GM12878 (cell line): Measurements from ENCODE around the gene HSPA1B. TPM values are rescaled to one million over a fixed set of nuclear protein-coding genes. Genes with fewer than 3 reads are reported as not detected.

ENCODE experiments used
- ATF7 ChIP-seq: fragments of 450-650 bp; IDR thresholded peaks from 2 replicates; pipeline ENCODE4 v1.6.1; 2016; ENCODE audit warnings: low read depth, mild to moderate bottlenecking
- BACH1 ChIP-seq: fragments of 450-650 bp; IDR thresholded peaks from 2 replicates; pipeline ENCODE4 v1.6.1; 2017; ENCODE audit warnings: mild to moderate bottlenecking, borderline replicate concordance
- BMI1 ChIP-seq: fragments of 450-650 bp; IDR thresholded peaks from 2 replicates; pipeline ENCODE4 v1.6.1; 2016; ENCODE audit warnings: mild to moderate bottlenecking, moderate library complexity, borderline replicate concordance
- CBX3 ChIP-seq: fragments of 200-600 bp; sonication (generic); IDR thresholded peaks from 2 replicates; pipeline ENCODE4 v1.6.1; 2016; ENCODE audit warnings: low read depth, borderline replicate concordance
- CHD1 ChIP-seq: IDR thresholded peaks from 2 replicates; pipeline ENCODE4 v1.6.1; 2012; ENCODE audit warnings: low read depth, low read length, improper control_type of control experiment
- EGR1 ChIP-seq, 2 experiments: IDR thresholded peaks; 1 replicate in 1 of 2; 2 replicates in 1 of 2; pipeline ENCODE4 v1.6.1; 2011 to 2012; ENCODE audit warnings: low read depth in 2 of 2, low read length in 2 of 2, borderline replicate concordance in 1 of 2, mild to moderate bottlenecking in 1 of 2, moderate library complexity in 1 of 2
- HDGF ChIP-seq: fragments of 450-650 bp; IDR thresholded peaks from 2 replicates; pipeline ENCODE4 v1.6.1; 2016; ENCODE audit warnings: antibody characterized with exemption
- MEF2B ChIP-seq: fragments of 450-650 bp; IDR thresholded peaks from 2 replicates; pipeline ENCODE4 v1.6.1; 2018; ENCODE audit warnings: mild to moderate bottlenecking, moderate library complexity; ENCODE audit not compliant: partially characterized antibody, poor library complexity, severe bottlenecking
- MYB ChIP-seq: fragments of 150-350 bp; IDR thresholded peaks from 2 replicates; pipeline ENCODE4 v1.6.1; 2014; ENCODE audit warnings: mild to moderate bottlenecking, low read depth, low read length, borderline replicate concordance
- NKRF ChIP-seq: fragments of 450-650 bp; conservative IDR thresholded peaks from 2 replicates; pipeline ENCODE4 v1.6.1; 2017; ENCODE audit warnings: mild to moderate bottlenecking, moderate library complexity
- NR2F1 ChIP-seq: fragments of 450-650 bp; conservative IDR thresholded peaks from 2 replicates; pipeline ENCODE4 v1.6.1; 2017; ENCODE audit warnings: mild to moderate bottlenecking
- PKNOX1 ChIP-seq: fragments of 450-650 bp; IDR thresholded peaks from 2 replicates; pipeline ENCODE4 v1.6.1; 2016; ENCODE audit warnings: mild to moderate bottlenecking
- POLR2AphosphoS2 ChIP-seq: IDR thresholded peaks from 2 replicates; pipeline ENCODE4 v1.6.1; 2011; ENCODE audit warnings: low read depth, mild to moderate bottlenecking, low read length, improper control_type of control experiment, moderate library complexity
- POU2F2 ChIP-seq: IDR thresholded peaks from 3 replicates; pipeline ENCODE4 v1.6.1; 2011; ENCODE audit warnings: low read depth, mild to moderate bottlenecking, low read length, borderline replicate concordance
- RAD51 ChIP-seq: fragments of 450-650 bp; IDR thresholded peaks from 2 replicates; pipeline ENCODE4 v1.6.1; 2016; ENCODE audit warnings: moderate library complexity, mild to moderate bottlenecking, inconsistent platforms
- SMARCA5 ChIP-seq: fragments of 450-650 bp; IDR thresholded peaks from 2 replicates; pipeline ENCODE4 v1.6.1; 2017; ENCODE audit warnings: mild to moderate bottlenecking
- TBL1XR1 ChIP-seq: IDR thresholded peaks from 2 replicates; pipeline ENCODE4 v1.6.1; 2012; ENCODE audit warnings: low read depth, low read length, improper control_type of control experiment
- ZBED1 ChIP-seq: IDR thresholded peaks from 2 replicates; pipeline ENCODE4 v1.6.1; 2016; ENCODE audit warnings: borderline replicate concordance
- ZNF207 ChIP-seq: fragments of 450-650 bp; IDR thresholded peaks from 2 replicates; pipeline ENCODE4 v1.6.1; 2014; ENCODE audit warnings: antibody characterized with exemption, mild to moderate bottlenecking, borderline replicate concordance
- polyA plus RNA-seq, 11 experiments: library from polyadenylated mRNA; depleted of rRNA in 4 of 11; unstranded in 6 of 11; stranded (reverse) in 5 of 11; fragments of >200 nt; fragmentation: Nextera tagmentation in 4 of 11; fragmentation: Illumina TruSeq in 1 of 11; extraction: Ambion mirVana in 4 of 11; extraction: Trizol in 1 of 11; gene quantifications; 1 replicate in 1 of 11; 2 replicates in 10 of 11; pipeline versions ENCODE4 v1.2.1 to v1.2.3, GENCODE V29; 2011 to 2016; ENCODE audit warnings: inconsistent platforms in 2 of 11, missing spikeins in 2 of 11, low read depth in 1 of 11
- total RNA-seq, 4 experiments: library from RNA; depleted of rRNA in 3 of 4; stranded (reverse); fragments of >200 nt in 3 of 4; fragmentation: Illumina TruSeq in 1 of 4; extraction: Trizol in 1 of 4; gene quantifications; 2 replicates each; pipeline versions ENCODE4 v1.2.1 to v1.2.3, GENCODE V29; 2013 to 2021
- TF ChIP-seq, protein P1 (sequence below): fragments of 450-650 bp; formaldehyde crosslinking; IDR thresholded peaks from 2 replicates; pipeline ENCODE4 v1.4.0; 2020; ENCODE audit warnings: mild to moderate bottlenecking, moderate library complexity
- TF ChIP-seq, protein P2 (sequence below): IDR thresholded peaks from 2 replicates; pipeline ENCODE4 v1.6.1; 2012; ENCODE audit warnings: low read depth, low read length, improper control_type of control experiment
- TF ChIP-seq, protein P3 (sequence below): IDR thresholded peaks from 2 replicates; pipeline ENCODE4 v1.6.1; 2012; ENCODE audit warnings: low read length, inconsistent platforms

HSPA1B gene
- total and polyA plus RNA-seq, 10 of the 15 experiments (the other 5 are each of a cell fraction or from before 2014, with no cell fraction given): 0.11 to 40.5 (median 12.8) TPM

GRCh38 chr6:31829633-31830283, 2.2 kb downstream of the HSPA1B start (continued):
- TF ChIP-seq, protein P1, sequence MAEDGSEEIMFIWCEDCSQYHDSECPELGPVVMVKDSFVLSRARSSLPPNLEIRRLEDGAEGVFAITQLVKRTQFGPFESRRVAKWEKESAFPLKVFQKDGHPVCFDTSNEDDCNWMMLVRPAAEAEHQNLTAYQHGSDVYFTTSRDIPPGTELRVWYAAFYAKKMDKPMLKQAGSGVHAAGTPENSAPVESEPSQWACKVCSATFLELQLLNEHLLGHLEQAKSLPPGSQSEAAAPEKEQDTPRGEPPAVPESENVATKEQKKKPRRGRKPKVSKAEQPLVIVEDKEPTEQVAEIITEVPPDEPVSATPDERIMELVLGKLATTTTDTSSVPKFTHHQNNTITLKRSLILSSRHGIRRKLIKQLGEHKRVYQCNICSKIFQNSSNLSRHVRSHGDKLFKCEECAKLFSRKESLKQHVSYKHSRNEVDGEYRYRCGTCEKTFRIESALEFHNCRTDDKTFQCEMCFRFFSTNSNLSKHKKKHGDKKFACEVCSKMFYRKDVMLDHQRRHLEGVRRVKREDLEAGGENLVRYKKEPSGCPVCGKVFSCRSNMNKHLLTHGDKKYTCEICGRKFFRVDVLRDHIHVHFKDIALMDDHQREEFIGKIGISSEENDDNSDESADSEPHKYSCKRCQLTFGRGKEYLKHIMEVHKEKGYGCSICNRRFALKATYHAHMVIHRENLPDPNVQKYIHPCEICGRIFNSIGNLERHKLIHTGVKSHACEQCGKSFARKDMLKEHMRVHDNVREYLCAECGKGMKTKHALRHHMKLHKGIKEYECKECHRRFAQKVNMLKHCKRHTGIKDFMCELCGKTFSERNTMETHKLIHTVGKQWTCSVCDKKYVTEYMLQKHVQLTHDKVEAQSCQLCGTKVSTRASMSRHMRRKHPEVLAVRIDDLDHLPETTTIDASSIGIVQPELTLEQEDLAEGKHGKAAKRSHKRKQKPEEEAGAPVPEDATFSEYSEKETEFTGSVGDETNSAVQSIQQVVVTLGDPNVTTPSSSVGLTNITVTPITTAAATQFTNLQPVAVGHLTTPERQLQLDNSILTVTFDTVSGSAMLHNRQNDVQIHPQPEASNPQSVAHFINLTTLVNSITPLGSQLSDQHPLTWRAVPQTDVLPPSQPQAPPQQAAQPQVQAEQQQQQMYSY (CRISPR knock-in tag): 0 out of 2 replicates have a peak, but pooled peaks have one; percentile 54
- TF ChIP-seq RAD51: 0 out of 2 replicates have a peak, but pooled peaks have one; percentile 14
- TF ChIP-seq CHD1: no peak
- TF ChIP-seq SMARCA5: no peak; the same call in 1 of the 2 replicates
- TF ChIP-seq TBL1XR1: no peak
- TF ChIP-seq ZBED1: no peak
- TF ChIP-seq, protein P2, sequence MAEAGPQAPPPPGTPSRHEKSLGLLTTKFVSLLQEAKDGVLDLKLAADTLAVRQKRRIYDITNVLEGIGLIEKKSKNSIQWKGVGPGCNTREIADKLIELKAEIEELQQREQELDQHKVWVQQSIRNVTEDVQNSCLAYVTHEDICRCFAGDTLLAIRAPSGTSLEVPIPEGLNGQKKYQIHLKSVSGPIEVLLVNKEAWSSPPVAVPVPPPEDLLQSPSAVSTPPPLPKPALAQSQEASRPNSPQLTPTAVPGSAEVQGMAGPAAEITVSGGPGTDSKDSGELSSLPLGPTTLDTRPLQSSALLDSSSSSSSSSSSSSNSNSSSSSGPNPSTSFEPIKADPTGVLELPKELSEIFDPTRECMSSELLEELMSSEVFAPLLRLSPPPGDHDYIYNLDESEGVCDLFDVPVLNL: no peak
- TF ChIP-seq NKRF: no peak
- TF ChIP-seq PKNOX1: no peak
- TF ChIP-seq BMI1: no peak
- peak; percentile 61; the same call in 1 of the 2 replicates for TF ChIP-seq NR2F1
- TF ChIP-seq EGR1 (IDR thresholded peaks at IDR 0.05; ENCODE audit: borderline replicate concordance in 1 of 2, low read depth in 2 of 2, low read length in 2 of 2): no peak
- peak; percentile 55 for TF ChIP-seq ATF7
- TF ChIP-seq MYB: no peak
- no peak for TF ChIP-seq HDGF
- TF ChIP-seq, protein P3, sequence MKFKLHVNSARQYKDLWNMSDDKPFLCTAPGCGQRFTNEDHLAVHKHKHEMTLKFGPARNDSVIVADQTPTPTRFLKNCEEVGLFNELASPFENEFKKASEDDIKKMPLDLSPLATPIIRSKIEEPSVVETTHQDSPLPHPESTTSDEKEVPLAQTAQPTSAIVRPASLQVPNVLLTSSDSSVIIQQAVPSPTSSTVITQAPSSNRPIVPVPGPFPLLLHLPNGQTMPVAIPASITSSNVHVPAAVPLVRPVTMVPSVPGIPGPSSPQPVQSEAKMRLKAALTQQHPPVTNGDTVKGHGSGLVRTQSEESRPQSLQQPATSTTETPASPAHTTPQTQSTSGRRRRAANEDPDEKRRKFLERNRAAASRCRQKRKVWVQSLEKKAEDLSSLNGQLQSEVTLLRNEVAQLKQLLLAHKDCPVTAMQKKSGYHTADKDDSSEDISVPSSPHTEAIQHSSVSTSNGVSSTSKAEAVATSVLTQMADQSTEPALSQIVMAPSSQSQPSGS: 0 out of 2 replicates have a peak, but pooled peaks have one; percentile 14
- no peak for TF ChIP-seq POU2F2
- TF ChIP-seq MEF2B: peak; percentile 64
- TF ChIP-seq POLR2AphosphoS2: no peak
- peak; percentile 66; the same call in 1 of the 2 replicates for TF ChIP-seq BACH1
- no peak for TF ChIP-seq ZNF207
- TF ChIP-seq CBX3: no peak
